Coronary artery (tissue), 2 donors: ENCODE results near the gene CACNA1S.

Experiments used
- DNase-seq: peaks from one replicate; pipeline ENCODE4 v3.0.0-alpha.2; 2017; ENCODE audit warnings: low spot score
- H3K27ac ChIP-seq, 2 donors: fragments of 200-600 bp; sonication (generic); one replicate each; pipeline ENCODE4 v1.5.1; 2016 to 2019
- H3K4me3 ChIP-seq: fragments of 200-600 bp; sonication (generic); 2 replicates; pipeline ENCODE4 v1.5.1; 2016; ENCODE audit warnings: mild to moderate bottlenecking, moderate library complexity
- CTCF ChIP-seq: fragments of 200-600 bp; sonication (generic); IDR thresholded peaks from one replicate; pipeline ENCODE4 v1.5.1; 2019; ENCODE audit warnings: antibody characterized with exemption

CACNA1S gene

DNA sequence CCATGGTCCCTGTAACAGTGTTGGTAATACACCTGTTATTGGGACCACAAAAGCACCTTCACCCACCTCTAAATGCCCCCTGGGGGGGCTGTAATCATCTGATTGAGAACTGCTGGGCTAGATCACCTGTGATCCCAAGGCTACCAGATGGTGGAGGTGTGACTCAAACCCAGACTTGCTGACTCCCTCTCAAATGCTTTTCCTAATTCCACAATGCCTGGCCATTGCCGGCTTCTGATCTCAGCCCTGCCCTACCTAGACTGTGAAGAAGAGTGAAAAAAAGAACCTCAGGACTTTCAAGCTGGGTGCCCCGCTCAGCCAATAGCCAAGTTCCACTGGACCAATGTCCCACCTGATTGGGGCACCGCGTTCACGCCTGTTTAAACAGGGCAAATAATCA is 32.5 kb upstream of the CACNA1S start:
- no peak overlapping the region for H3K27ac ChIP-seq
- no peak for TF ChIP-seq CTCF
- H3K4me3 ChIP-seq, result no peak overlapping the region
- DNase-seq, result no peak

DNA sequence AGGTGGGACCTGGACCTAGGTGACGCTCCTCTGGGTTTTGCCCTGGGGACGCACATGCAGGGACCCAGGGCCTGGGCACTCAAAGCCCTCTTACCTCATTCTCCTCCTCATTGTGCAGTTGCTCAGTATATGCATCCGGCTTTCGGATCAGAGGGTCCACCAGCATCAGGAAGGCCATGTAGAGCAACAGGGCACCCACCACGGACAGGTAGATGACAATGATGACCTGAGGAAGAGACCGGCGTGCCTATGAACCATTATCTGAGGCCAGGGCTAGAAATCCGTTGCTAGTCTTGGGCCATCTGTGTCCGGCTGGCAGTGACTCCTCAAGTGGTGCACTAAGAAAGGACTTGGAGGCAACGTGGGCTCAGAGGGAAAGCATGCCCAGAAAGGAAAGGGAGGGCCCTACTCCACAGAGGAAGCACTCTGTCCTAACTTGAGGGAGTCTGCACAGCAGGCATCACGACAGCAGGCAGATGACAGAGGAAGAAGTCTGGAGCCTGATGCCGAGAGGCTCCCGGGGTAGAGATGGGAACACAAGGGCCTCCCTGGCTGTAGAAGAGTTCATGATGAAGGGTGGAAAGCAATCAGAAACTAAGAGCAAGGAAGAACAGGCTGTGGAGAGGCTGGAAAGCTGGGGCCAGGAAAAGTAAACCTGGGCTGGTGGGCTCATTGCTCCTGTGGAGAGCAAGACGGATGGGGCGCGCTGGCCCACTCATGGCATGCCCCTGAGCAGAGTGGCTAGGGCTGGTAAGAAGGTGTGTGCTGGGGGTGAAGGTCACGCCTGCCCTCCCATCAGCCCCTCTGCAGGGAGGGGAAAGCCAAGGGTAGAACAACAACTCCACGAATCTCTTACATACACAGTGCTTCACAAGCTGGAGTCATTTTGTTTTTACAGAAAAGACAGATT is 31.8 kb upstream of the CACNA1S start:
- DNase-seq, result no peak
- H3K27ac ChIP-seq, result no peak overlapping the region
- no peak for TF ChIP-seq CTCF
- no peak overlapping the region for H3K4me3 ChIP-seq

- Histone ChIP-seq H3K4me3 (no peak overlapping the region), H3K27ac (peak overlapping the region in 1 of 2 donors; percentile 18)
- TF ChIP-seq CTCF, result no peak
- DNase-seq, result no peak
Observed at GRCh38 chr1:201142849-201143725, 30.9 kb upstream of the CACNA1S start.

DNA sequence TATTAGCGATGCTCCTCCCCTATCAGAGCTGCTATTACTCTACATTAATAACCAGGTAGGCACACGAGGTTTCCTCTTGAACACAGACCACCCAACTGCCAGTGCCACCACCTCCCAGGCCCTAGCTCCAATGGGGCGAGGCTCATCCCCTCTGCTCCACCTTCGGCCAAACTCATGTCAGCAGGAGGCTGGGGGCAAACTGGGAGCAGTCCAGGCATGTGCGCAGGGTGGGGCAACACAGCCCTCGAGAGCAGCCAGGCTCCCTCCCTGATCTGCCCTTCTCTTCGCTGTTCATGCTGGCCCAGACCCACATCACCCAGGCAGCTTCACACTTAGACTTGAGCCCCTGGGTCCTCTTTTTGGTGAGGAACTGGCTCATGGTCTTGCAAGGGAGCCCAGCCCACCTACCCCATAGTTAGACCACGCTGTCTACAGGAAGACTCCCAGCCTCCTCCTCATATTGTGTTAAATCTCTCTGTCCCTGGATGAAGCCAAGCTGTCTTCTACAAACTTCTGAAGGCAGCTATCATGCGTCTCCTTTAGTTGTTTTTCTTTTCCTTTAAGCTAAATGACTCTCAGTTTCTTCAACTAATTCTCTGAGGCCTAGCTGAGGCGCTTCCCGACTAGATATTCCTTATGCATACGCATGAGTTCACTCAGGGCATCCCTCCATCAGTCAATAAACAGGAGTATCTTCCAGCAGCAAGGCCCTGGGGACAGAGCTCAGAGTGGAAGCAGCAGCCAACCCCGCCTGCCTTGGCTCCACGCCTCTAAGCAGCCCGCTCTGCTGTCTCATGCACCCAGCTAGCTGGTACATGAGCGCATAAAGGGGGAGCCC is 30.0 kb upstream of the CACNA1S start:
- no peak for DNase-seq
- no peak overlapping the region for H3K4me3 ChIP-seq
- H3K27ac ChIP-seq, result peak overlapping the region in 1 of 2 donors; percentile 18
- TF ChIP-seq CTCF, result no peak

DNA sequence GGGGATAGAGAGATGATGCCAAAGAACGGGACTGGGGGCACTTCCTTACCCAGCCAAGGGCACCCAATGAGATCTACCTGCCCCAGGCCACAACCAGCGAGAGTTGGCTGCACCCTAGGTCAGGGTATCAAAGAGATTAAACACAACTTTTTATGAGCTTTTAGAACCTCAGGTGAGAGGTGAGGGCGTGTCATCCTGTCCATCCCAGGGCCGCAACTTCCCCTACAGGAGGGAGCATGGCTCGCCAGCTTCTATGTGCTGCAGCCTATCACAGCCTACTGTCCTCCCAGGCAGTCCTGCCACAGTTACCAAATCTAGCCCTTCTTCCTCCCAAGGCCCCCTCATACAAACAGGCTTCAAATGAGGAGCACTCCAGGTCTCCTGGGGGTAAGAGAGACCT is 29.2 kb upstream of the CACNA1S start:
- Histone ChIP-seq H3K4me3 (no peak overlapping the region), H3K27ac (no peak overlapping the region)
- no peak for TF ChIP-seq CTCF
- DNase-seq, result no peak

DNA sequence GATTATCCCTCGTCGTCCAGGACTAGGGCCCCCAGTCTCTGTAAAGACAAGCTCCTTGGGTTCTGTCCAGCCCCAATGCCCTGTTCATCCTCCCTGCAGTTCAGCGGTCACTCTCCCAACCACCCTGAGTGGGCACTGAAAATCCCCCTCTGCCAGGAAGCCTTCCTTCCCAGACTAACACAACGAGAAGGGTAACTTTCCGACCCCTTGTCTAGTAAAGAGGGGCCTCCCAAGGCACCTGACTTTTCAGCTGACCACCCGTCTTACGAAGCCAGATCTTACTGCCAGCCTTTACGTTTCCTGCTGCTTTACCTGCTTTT is 28.7 kb upstream of the CACNA1S start:
- Histone ChIP-seq H3K27ac (no peak overlapping the region), H3K4me3 (no peak overlapping the region)
- DNase-seq, result no peak
- TF ChIP-seq CTCF, result no peak
